Progenitor cell of endocrine pancreas (in vitro differentiated cells): ENCODE data around the gene GSG1L2. TPM values are rescaled to one million over a fixed set of nuclear protein-coding genes. Genes with fewer than 3 reads are reported as not detected.

Experiments used
- DNase-seq: peaks from one replicate; pipeline ENCODE4 v3.0.0; 2021; ENCODE audit warnings: low spot score; ENCODE audit not compliant: unreplicated experiment
- H3K27ac Mint-ChIP-seq: 2 replicates; pipeline ENCODE4 v1.8.0; 2021; ENCODE audit warnings: mild to moderate bottlenecking, moderate library complexity, mixed read lengths
- H3K27me3 Mint-ChIP-seq: 2 replicates; pipeline ENCODE4 v1.8.0; 2021; ENCODE audit warnings: mixed read lengths
- H3K36me3 Mint-ChIP-seq: 2 replicates; pipeline ENCODE4 v1.8.0; 2022; ENCODE audit warnings: mixed read lengths; ENCODE audit not compliant: insufficient read depth
- H3K4me1 Mint-ChIP-seq: 2 replicates; pipeline ENCODE4 v1.8.0; 2021; ENCODE audit warnings: low read depth, mixed read lengths
- H3K4me3 Mint-ChIP-seq: 2 replicates; pipeline ENCODE4 v1.8.0; 2021; ENCODE audit warnings: low read depth, mild to moderate bottlenecking, moderate library complexity, mixed read lengths
- H3K9me3 Mint-ChIP-seq: 2 replicates; pipeline ENCODE4 v1.8.0; 2021; ENCODE audit warnings: low read depth, mixed read lengths
- CTCF ChIP-seq: fragments of 200-600 bp; sonication (generic); IDR thresholded peaks from one replicate; pipeline ENCODE4 v1.5.0; 2021; ENCODE audit warnings: antibody characterized with exemption, mild to moderate bottlenecking; ENCODE audit not compliant: unreplicated experiment
- total RNA-seq: library from RNA; stranded (reverse); gene quantifications from 2 replicates; pipeline ENCODE4 v1.2.1, GENCODE V29; 2021

The GSG1L2 gene
- total RNA-seq, 1 donor from 2014 or later = not detected

DNA sequence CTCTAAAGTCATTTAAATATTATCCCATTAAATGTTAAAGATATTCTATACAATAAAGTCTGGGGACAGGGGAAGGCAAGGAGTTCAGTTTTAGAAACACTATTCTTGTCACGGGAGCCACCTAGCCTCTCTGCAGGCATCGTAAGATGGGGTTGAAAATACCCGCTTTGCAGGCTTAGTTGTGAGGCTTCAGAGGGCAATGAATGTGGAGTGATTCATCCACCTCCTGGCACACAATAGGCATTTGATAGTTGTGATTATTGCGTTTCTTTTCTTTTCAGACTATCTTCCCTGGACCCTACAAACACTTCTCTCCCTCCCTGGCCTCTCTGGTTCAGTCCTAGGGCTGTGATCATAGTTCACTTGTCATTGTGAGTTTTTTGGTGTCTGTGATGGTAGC, 23.4 kb upstream of the GSG1L2 start:
- Mint-ChIP-seq H3K4me3 (no peak overlapping the region), H3K4me1 (no peaks in the 10 kb centered on the region), H3K27ac (no peak overlapping the region), H3K9me3 (no peaks in the 10 kb centered on the region), H3K27me3 (no peaks in the 10 kb centered on the region), H3K36me3 (no peaks in the 10 kb centered on the region)
- no peak for DNase-seq
- no peak for TF ChIP-seq CTCF

GRCh38 chr17:9844153-9844552, 22.3 kb upstream of the GSG1L2 start:
- Mint-ChIP-seq H3K9me3 (no peaks in the 10 kb centered on the region), H3K4me3 (no peak overlapping the region), H3K4me1 (no peaks in the 10 kb centered on the region), H3K27ac (no peak overlapping the region), H3K36me3 (no peaks in the 10 kb centered on the region), H3K27me3 (peaks cover 6% of the 10 kb centered on the region)
- no peak for TF ChIP-seq CTCF
- DNase-seq = no peak

- H3K27ac Mint-ChIP-seq = no peak overlapping the region
- no peak for DNase-seq
- H3K36me3 Mint-ChIP-seq = no peaks in the 10 kb centered on the region
- peaks cover 14% of the 10 kb centered on the region for H3K27me3 Mint-ChIP-seq
- H3K9me3 Mint-ChIP-seq = no peaks in the 10 kb centered on the region
- no peak for TF ChIP-seq CTCF
- H3K4me3 Mint-ChIP-seq = no peak overlapping the region
- H3K4me1 Mint-ChIP-seq = no peaks in the 10 kb centered on the region
Observed at GRCh38 chr17:9843152-9844010, 21.5 kb upstream of the GSG1L2 start.

DNA sequence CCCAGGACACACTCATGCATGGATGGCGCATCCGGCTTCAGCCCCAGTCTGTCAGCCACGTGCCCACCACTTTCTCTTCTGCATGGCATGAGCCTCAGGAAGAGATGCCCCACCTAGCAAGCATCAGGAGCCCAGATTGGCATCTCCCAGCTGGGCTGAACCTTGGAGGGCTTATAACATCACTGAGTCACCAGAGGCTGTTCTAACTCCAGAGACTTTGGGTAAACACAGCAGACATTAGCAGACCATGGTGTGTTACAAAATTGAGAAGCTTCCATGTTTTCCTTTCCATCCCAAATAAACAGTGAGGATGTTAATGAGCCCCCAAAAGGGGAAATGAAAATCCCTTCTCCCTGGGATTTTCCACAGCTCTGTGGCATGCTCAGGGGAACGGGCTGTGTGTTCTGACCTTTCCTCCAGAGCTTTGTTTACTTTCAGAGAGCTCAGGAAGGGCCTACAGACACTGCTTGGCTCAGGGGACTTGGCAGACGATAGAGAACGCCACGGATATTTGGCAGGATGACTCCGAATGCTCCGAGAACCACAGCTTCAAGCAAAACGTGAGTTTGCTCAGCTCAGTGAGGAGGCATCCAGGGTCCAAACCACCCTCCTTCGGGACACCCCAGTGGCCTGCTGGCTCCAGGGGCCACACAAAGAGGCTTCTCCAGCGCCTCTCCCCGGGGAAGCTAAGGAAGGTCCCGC, 20.3 kb upstream of the GSG1L2 start:
- Mint-ChIP-seq H3K27me3 (peaks cover 23% of the 10 kb centered on the region), H3K4me1 (no peaks in the 10 kb centered on the region), H3K4me3 (no peak overlapping the region), H3K9me3 (no peaks in the 10 kb centered on the region), H3K36me3 (no peaks in the 10 kb centered on the region), H3K27ac (no peak overlapping the region)
- DNase-seq = no peak
- TF ChIP-seq CTCF = no peak

DNA sequence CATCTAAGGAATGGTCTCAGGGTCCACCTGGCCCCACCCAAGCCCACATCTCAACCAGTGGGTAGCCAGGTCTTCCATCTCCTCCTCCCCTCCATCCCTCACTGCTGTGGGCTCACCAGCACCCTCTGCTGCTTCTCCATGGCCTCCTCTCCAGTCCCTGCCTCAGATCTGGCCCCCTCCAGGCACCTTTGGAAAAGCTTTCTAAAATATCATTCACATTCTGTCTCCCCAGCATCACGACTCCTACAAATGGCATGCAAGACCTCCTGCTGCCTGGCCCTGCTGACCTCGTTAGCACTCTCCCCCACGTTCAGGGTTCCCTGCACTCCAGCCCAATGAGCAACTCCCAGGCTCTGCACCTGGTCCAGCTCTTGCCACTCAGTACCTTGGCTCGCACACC, 17.6 kb upstream of the GSG1L2 start:
- DNase-seq = no peak
- no peak for TF ChIP-seq CTCF

More for the DNA sequence above, 17.6 kb upstream of the GSG1L2 start:
- no peaks in the 10 kb centered on the region for H3K36me3 Mint-ChIP-seq
- H3K27me3 Mint-ChIP-seq = peaks cover 25% of the 10 kb centered on the region
- H3K4me3 Mint-ChIP-seq = no peak overlapping the region
- H3K9me3 Mint-ChIP-seq = no peaks in the 10 kb centered on the region
- H3K27ac Mint-ChIP-seq = no peak overlapping the region
- no peaks in the 10 kb centered on the region for H3K4me1 Mint-ChIP-seq
